ENCODE data around the gene MVB12B. TPM values are rescaled to one million over a fixed set of nuclear protein-coding genes. Genes with fewer than 3 reads are reported as not detected.

MVB12B gene
- total and polyA plus RNA-seq, 8 donors, result 2.6 to 6.7 (median 4.0) TPM

GRCh38 chr9:126470241-126470993 lies 143.8 kb downstream of the MVB12B start:
- TF ChIP-seq, protein P1, sequence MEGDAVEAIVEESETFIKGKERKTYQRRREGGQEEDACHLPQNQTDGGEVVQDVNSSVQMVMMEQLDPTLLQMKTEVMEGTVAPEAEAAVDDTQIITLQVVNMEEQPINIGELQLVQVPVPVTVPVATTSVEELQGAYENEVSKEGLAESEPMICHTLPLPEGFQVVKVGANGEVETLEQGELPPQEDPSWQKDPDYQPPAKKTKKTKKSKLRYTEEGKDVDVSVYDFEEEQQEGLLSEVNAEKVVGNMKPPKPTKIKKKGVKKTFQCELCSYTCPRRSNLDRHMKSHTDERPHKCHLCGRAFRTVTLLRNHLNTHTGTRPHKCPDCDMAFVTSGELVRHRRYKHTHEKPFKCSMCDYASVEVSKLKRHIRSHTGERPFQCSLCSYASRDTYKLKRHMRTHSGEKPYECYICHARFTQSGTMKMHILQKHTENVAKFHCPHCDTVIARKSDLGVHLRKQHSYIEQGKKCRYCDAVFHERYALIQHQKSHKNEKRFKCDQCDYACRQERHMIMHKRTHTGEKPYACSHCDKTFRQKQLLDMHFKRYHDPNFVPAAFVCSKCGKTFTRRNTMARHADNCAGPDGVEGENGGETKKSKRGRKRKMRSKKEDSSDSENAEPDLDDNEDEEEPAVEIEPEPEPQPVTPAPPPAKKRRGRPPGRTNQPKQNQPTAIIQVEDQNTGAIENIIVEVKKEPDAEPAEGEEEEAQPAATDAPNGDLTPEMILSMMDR (IDR thresholded peaks at IDR 0.05), result no peak
- ATAC-seq, result peak in 1 of 4 donors; percentile 8
- Histone ChIP-seq H3K36me3 (no peaks in the 10 kb centered on the region), H3K9me3 (no peaks in the 10 kb centered on the region), H3K27me3 (no peaks in the 10 kb centered on the region), H3K4me1 (no peaks in the 10 kb centered on the region), H3K27ac (no peak overlapping the region), H3K4me3 (no peak overlapping the region)
- DNase-seq, result no peak
- intact Hi-C loops (cut with DNase I), result no loop called here
- WGBS, 2 donors, result 85 to 90% methylated on average over 12 of the region's 12 CpGs
- no peak for FAIRE-seq

DNA sequence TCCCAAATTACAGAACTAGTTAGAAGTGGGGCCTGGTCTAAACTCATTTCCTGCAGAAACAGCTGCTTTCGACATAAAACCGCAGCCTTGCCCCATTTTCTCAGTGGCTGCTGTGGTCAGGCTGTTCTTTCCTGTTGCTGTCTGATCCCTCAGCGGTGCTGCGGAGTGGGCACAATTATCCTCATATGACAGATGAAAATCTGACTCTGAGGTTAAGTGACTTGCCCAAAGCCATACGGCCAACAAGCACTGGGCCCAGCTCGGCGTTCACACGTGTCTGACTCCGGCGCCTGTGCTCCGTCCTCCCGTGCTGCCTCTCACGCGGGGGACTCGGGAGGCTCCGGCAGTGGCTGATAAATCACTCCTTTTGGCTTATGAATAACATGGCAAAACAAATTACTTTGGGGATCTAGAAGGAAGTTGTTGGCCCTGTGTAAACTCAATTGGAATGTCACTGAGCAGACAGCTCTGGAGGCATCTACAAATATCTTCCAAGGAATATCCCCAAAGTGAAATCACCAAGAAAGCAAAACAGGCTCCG lies 144.5 kb downstream of the MVB12B start:
- ATAC-seq, result peak in 3 of 4 donors; percentile 65 to 85 (median 76)

DNA sequence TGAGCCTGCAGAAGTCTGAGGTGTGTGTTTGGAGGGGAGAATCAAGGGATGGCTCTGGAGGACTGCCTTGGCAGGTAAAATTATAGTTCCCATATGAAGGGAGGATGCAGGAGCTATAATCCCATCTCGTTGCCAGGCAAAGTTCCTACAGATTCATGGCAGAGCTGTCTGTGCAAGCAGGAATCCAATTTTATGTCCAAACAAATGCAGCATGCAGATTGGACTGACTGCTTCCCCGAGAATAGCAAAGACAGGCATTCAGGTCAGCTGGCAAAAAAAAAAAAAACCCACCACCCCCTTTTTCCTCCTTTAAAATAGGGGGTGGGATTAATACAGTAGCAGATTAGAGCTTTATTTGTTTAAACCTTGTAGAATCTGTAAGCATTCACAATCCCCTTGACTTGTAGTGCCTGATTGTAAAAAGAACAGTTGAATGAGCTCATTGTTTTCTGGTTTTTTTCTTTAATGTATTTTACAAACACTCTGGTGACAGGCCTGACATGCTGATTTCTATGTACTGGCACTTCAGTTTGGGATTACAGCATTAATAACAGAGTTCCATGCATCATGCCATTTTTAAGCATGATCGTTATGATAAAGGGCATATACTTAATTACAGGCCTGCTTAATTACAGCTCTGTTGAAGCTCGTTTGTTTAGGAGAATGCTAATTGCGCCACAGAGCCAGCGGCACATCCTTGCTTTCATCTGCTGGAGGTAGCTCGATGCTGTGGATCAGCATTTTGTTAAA lies 145.7 kb downstream of the MVB12B start:
- H3K27ac ChIP-seq, result no peak overlapping the region
- no peak overlapping the region for H3K4me3 ChIP-seq
- DNase-seq (no peak), ATAC-seq (no peak), FAIRE-seq (no peak)
- no peaks in the 10 kb centered on the region for H3K36me3 ChIP-seq
- no peaks in the 10 kb centered on the region for H3K9me3 ChIP-seq
- no peaks in the 10 kb centered on the region for H3K4me1 ChIP-seq
- no peaks in the 10 kb centered on the region for H3K27me3 ChIP-seq
- intact Hi-C loops (cut with DNase I), result no loop called here
- TF ChIP-seq, protein P1 (IDR thresholded peaks at IDR 0.05), result no peak
- WGBS, 2 donors, result 80 to 83% methylated on average over 7 of the region's 7 CpGs

More for the DNA sequence above, 144.5 kb downstream of the MVB12B start:
- TF ChIP-seq, protein P1 (IDR thresholded peaks at IDR 0.05), result no peak
- Histone ChIP-seq H3K4me1 (no peaks in the 10 kb centered on the region), H3K9me3 (no peaks in the 10 kb centered on the region), H3K4me3 (no peak overlapping the region), H3K27ac (peak overlapping the region in 2 of 4 donors; percentile 26 to 53), H3K36me3 (no peaks in the 10 kb centered on the region), H3K27me3 (no peaks in the 10 kb centered on the region)
- DNase-seq (peak in 1 of 6 donors; percentile 59), FAIRE-seq (no peak)
- WGBS, 2 donors, result 64 to 66% methylated on average over 17 of the region's 17 CpGs
- intact Hi-C loops (cut with DNase I), result no loop called here

GRCh38 chr9:126472948-126473298 lies 146.3 kb downstream of the MVB12B start:
- H3K4me3 ChIP-seq, result no peak overlapping the region
- H3K9me3 ChIP-seq, result no peaks in the 10 kb centered on the region
- TF ChIP-seq, protein P1 (IDR thresholded peaks at IDR 0.05), result no peak
- ATAC-seq (no peak), FAIRE-seq (no peak), DNase-seq (no peak)
- no peaks in the 10 kb centered on the region for H3K4me1 ChIP-seq
- H3K27ac ChIP-seq, result no peak overlapping the region
- H3K36me3 ChIP-seq, result no peaks in the 10 kb centered on the region
- H3K27me3 ChIP-seq, result no peaks in the 10 kb centered on the region
- intact Hi-C loops (cut with DNase I), result no loop called here
- WGBS, 2 donors, result 90 to 91% methylated on average over 3 of the region's 3 CpGs
